ENCODE data around the gene CEP112.

DNA sequence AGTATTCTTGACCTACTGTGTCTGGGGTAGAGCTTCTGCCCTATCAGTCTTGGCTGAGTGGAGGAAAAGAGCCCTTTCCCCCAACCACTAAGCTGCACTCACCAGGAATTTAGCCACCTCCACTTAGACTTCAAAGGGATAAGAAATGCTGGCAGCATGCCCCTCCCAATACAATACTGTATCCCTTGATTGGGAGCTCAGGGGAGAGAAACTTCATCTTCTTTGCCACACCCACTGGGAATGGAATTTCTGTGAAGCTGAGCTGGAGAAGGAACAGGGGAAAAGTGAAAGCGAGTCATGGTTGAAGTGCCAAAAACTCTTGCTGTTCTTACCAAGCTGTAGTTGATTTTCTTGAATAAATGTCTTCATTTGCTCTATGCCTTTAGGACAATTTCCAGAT lies 68.8 kb downstream of the CEP112 start:
- TF ChIP-seq POLR2AphosphoS5 (IDR thresholded peaks at IDR 0.05; ENCODE audit: control insufficient read depth, insufficient read depth, low read depth, low read length) (no peak), ZNF77 (CRISPR knock-in tag; IDR thresholded peaks at IDR 0.05) (no peak), RAD21 (CRISPR knock-in tag; conservative IDR thresholded peaks at IDR 0.05 in 1 of 2, IDR thresholded peaks at IDR 0.05 in 1 of 2) (no peak), CTCF (IDR thresholded peaks at IDR 0.05 in 2 of 3, conservative IDR thresholded peaks at IDR 0.05 in 1 of 3; ENCODE audit: insufficient read depth in 2 of 3, low read depth in 1 of 3, low read length in 3 of 3) (no peak), ZNF766 (CRISPR knock-in tag; conservative IDR thresholded peaks at IDR 0.05) (no peak), TFAP4 (CRISPR knock-in tag; IDR thresholded peaks at IDR 0.05; ENCODE audit: borderline replicate concordance) (no peak), MCM5 (IDR thresholded peaks at IDR 0.05; ENCODE audit: low read depth) (no peak), POU5F1 (IDR thresholded peaks at IDR 0.05; ENCODE audit: borderline replicate concordance, low read depth, low read length, partially characterized antibody) (no peak)
